OCI-LY7 (cell line): ENCODE measurements around the gene RAD51.

Experiments
- CTCF ChIP-seq: fragments of 200-600 bp; sonication (generic); conservative IDR thresholded peaks from 2 replicates; pipeline ENCODE4 v1.5.1; 2014; ENCODE audit warnings: mild to moderate bottlenecking, antibody characterized with exemption, low read length, moderate library complexity, mixed read lengths
- EZH2phosphoT487 ChIP-seq: fragments of 200-600 bp; sonication (generic); IDR thresholded peaks from 2 replicates; pipeline ENCODE4 v1.6.1; 2018; ENCODE audit warnings: low read depth, borderline replicate concordance, mild to moderate bottlenecking, mixed run types, antibody characterized with exemption, low read length, moderate library complexity, mixed read lengths

- TF ChIP-seq CTCF (no peak), EZH2phosphoT487 (no peak)
Measured at GRCh38 chr15:40754574-40754882, 59.6 kb downstream of the RAD51 start.
